Measurements from ENCODE around the gene LYVE1.
A peak's percentile ranks its signal among the peaks of the same experiment; 100 is the strongest.

LYVE1 gene

GRCh38 chr11:10540915-10541560 lies 27.4 kb downstream of the LYVE1 start, which contains the start of gene RNF141:
RNF141 (minus strand) TSS chr11:10541187; CDS start chr11:10534158, 7,029 bp downstream.
- peak within 1 kb of the TSS; percentile 43 for H3K27ac ChIP-seq (ENCODE audit: low read depth, low read length, severe bottlenecking)
- WGBS, 2 experiments (ENCODE audit: insufficient coverage in 2 of 2): 1% methylated on average over 49 to 54 of the region's 54 CpGs
- no peaks in the 10 kb centered on the region for H3K36me3 ChIP-seq (ENCODE audit: control insufficient read depth, insufficient read depth, low read length)
- H3K4me3 ChIP-seq (ENCODE audit: extremely low read depth, insufficient read depth, low read length, poor library complexity, severe bottlenecking): peak within 1 kb of the TSS; percentile 68
- H3K4me1 ChIP-seq (ENCODE audit: control insufficient read depth, insufficient read depth, low read length, poor library complexity, severe bottlenecking): no peaks in the 10 kb centered on the region
- H3K9me3 ChIP-seq (ENCODE audit: control insufficient read depth, low read length): no peaks in the 10 kb centered on the region

- H3K9me3 ChIP-seq (ENCODE audit: control insufficient read depth, low read length): no peaks in the 10 kb centered on the region
- WGBS, 2 experiments (ENCODE audit: insufficient coverage in 2 of 2): 0 to 1% methylated on average over 15 to 23 of the region's 25 CpGs
- H3K4me1 ChIP-seq (ENCODE audit: control insufficient read depth, insufficient read depth, low read length, poor library complexity, severe bottlenecking): no peaks in the 10 kb centered on the region
- H3K4me3 ChIP-seq (ENCODE audit: extremely low read depth, insufficient read depth, low read length, poor library complexity, severe bottlenecking): peak overlapping the region; percentile 68
- H3K27ac ChIP-seq (ENCODE audit: low read depth, low read length, severe bottlenecking): peak overlapping the region; percentile 43
- no peaks in the 10 kb centered on the region for H3K36me3 ChIP-seq (ENCODE audit: control insufficient read depth, insufficient read depth, low read length)
These were observed 27.9 kb downstream of the LYVE1 start for GRCh38 chr11:10540546-10540914.

GRCh38 chr11:10539339-10539738 lies 29.1 kb downstream of the LYVE1 start:
- H3K9me3 ChIP-seq (ENCODE audit: control insufficient read depth, low read length): no peaks in the 10 kb centered on the region
- no peak overlapping the region for H3K27ac ChIP-seq (ENCODE audit: low read depth, low read length, severe bottlenecking)
- H3K4me3 ChIP-seq (ENCODE audit: extremely low read depth, insufficient read depth, low read length, poor library complexity, severe bottlenecking): no peak overlapping the region
- H3K4me1 ChIP-seq (ENCODE audit: control insufficient read depth, insufficient read depth, low read length, poor library complexity, severe bottlenecking): no peaks in the 10 kb centered on the region
- H3K36me3 ChIP-seq (ENCODE audit: control insufficient read depth, insufficient read depth, low read length): no peaks in the 10 kb centered on the region

- Histone ChIP-seq H3K36me3 (ENCODE audit: control insufficient read depth, insufficient read depth, low read length) (no peaks in the 10 kb centered on the region), H3K27ac (ENCODE audit: low read depth, low read length, severe bottlenecking) (no peak overlapping the region), H3K4me1 (ENCODE audit: control insufficient read depth, insufficient read depth, low read length, poor library complexity, severe bottlenecking) (no peaks in the 10 kb centered on the region), H3K4me3 (ENCODE audit: extremely low read depth, insufficient read depth, low read length, poor library complexity, severe bottlenecking) (no peak overlapping the region), H3K9me3 (ENCODE audit: control insufficient read depth, low read length) (no peaks in the 10 kb centered on the region)
- WGBS, 2 experiments (ENCODE audit: insufficient coverage in 2 of 2): no CpG with 5 or more reads among the region's 1 CpG
These were observed 29.5 kb downstream of the LYVE1 start for GRCh38 chr11:10538924-10539323.

- H3K4me3 ChIP-seq (ENCODE audit: extremely low read depth, insufficient read depth, low read length, poor library complexity, severe bottlenecking): no peak overlapping the region
- H3K36me3 ChIP-seq (ENCODE audit: control insufficient read depth, insufficient read depth, low read length): peaks cover 4% of the 10 kb centered on the region
- no peak overlapping the region for H3K27ac ChIP-seq (ENCODE audit: low read depth, low read length, severe bottlenecking)
- H3K4me1 ChIP-seq (ENCODE audit: control insufficient read depth, insufficient read depth, low read length, poor library complexity, severe bottlenecking): no peaks in the 10 kb centered on the region
- H3K9me3 ChIP-seq (ENCODE audit: control insufficient read depth, low read length): no peaks in the 10 kb centered on the region
These were observed 30.9 kb downstream of the LYVE1 start for GRCh38 chr11:10537600-10537999.

GRCh38 chr11:10534316-10534715 lies 34.1 kb downstream of the LYVE1 start:
- Histone ChIP-seq H3K4me1 (ENCODE audit: control insufficient read depth, insufficient read depth, low read length, poor library complexity, severe bottlenecking) (peaks cover 4% of the 10 kb centered on the region), H3K36me3 (ENCODE audit: control insufficient read depth, insufficient read depth, low read length) (peaks cover 23% of the 10 kb centered on the region), H3K27ac (ENCODE audit: low read depth, low read length, severe bottlenecking) (no peak overlapping the region), H3K4me3 (ENCODE audit: extremely low read depth, insufficient read depth, low read length, poor library complexity, severe bottlenecking) (no peak overlapping the region), H3K9me3 (ENCODE audit: control insufficient read depth, low read length) (no peaks in the 10 kb centered on the region)
- 86% methylated on average over 1 of the region's 2 CpGs; no CpG with 5 or more reads in 1 of the 2 experiments for WGBS, 2 experiments (ENCODE audit: insufficient coverage in 2 of 2)

GRCh38 chr11:10533323-10533722 lies 35.1 kb downstream of the LYVE1 start:
- Histone ChIP-seq H3K9me3 (ENCODE audit: control insufficient read depth, low read length) (no peaks in the 10 kb centered on the region), H3K4me3 (ENCODE audit: extremely low read depth, insufficient read depth, low read length, poor library complexity, severe bottlenecking) (no peak overlapping the region), H3K36me3 (ENCODE audit: control insufficient read depth, insufficient read depth, low read length) (peaks cover 27% of the 10 kb centered on the region), H3K27ac (ENCODE audit: low read depth, low read length, severe bottlenecking) (no peak overlapping the region), H3K4me1 (ENCODE audit: control insufficient read depth, insufficient read depth, low read length, poor library complexity, severe bottlenecking) (peaks cover 4% of the 10 kb centered on the region)

GRCh38 chr11:10532526-10532925 lies 35.9 kb downstream of the LYVE1 start:
- Histone ChIP-seq H3K27ac (ENCODE audit: low read depth, low read length, severe bottlenecking) (no peak overlapping the region), H3K9me3 (ENCODE audit: control insufficient read depth, low read length) (no peaks in the 10 kb centered on the region), H3K4me3 (ENCODE audit: extremely low read depth, insufficient read depth, low read length, poor library complexity, severe bottlenecking) (no peak overlapping the region), H3K36me3 (ENCODE audit: control insufficient read depth, insufficient read depth, low read length) (peaks cover 30% of the 10 kb centered on the region), H3K4me1 (ENCODE audit: control insufficient read depth, insufficient read depth, low read length, poor library complexity, severe bottlenecking) (peaks cover 5% of the 10 kb centered on the region)
- WGBS, 2 experiments (ENCODE audit: insufficient coverage in 2 of 2): 100% methylated on average over 1 of the region's 2 CpGs; no CpG with 5 or more reads in 1 of the 2 experiments

- Histone ChIP-seq H3K4me1 (ENCODE audit: control insufficient read depth, insufficient read depth, low read length, poor library complexity, severe bottlenecking) (peaks cover 11% of the 10 kb centered on the region), H3K36me3 (ENCODE audit: control insufficient read depth, insufficient read depth, low read length) (peaks cover 55% of the 10 kb centered on the region), H3K4me3 (ENCODE audit: extremely low read depth, insufficient read depth, low read length, poor library complexity, severe bottlenecking) (no peak overlapping the region), H3K27ac (ENCODE audit: low read depth, low read length, severe bottlenecking) (no peak overlapping the region), H3K9me3 (ENCODE audit: control insufficient read depth, low read length) (no peaks in the 10 kb centered on the region)
- WGBS, 2 experiments (ENCODE audit: insufficient coverage in 2 of 2): 96 to 100% methylated on average over 2 of the region's 2 CpGs
These were observed 39.2 kb downstream of the LYVE1 start for GRCh38 chr11:10529279-10529678.

- Histone ChIP-seq H3K4me3 (ENCODE audit: extremely low read depth, insufficient read depth, low read length, poor library complexity, severe bottlenecking) (no peak overlapping the region), H3K4me1 (ENCODE audit: control insufficient read depth, insufficient read depth, low read length, poor library complexity, severe bottlenecking) (peaks cover 11% of the 10 kb centered on the region), H3K27ac (ENCODE audit: low read depth, low read length, severe bottlenecking) (no peak overlapping the region), H3K36me3 (ENCODE audit: control insufficient read depth, insufficient read depth, low read length) (peaks cover 64% of the 10 kb centered on the region), H3K9me3 (ENCODE audit: control insufficient read depth, low read length) (no peaks in the 10 kb centered on the region)
These were observed 40.3 kb downstream of the LYVE1 start for GRCh38 chr11:10528121-10528520.

GRCh38 chr11:10526974-10527918 lies 41.2 kb downstream of the LYVE1 start:
- Histone ChIP-seq H3K4me1 (ENCODE audit: control insufficient read depth, insufficient read depth, low read length, poor library complexity, severe bottlenecking) (peaks cover 11% of the 10 kb centered on the region), H3K4me3 (ENCODE audit: extremely low read depth, insufficient read depth, low read length, poor library complexity, severe bottlenecking) (no peak overlapping the region), H3K27ac (ENCODE audit: low read depth, low read length, severe bottlenecking) (no peak overlapping the region), H3K36me3 (ENCODE audit: control insufficient read depth, insufficient read depth, low read length) (peaks cover 62% of the 10 kb centered on the region), H3K9me3 (ENCODE audit: control insufficient read depth, low read length) (no peaks in the 10 kb centered on the region)
- WGBS, 2 experiments (ENCODE audit: insufficient coverage in 2 of 2): 94% methylated on average over 5 to 6 of the region's 6 CpGs
